SU-DHL-6 (cell line): ENCODE results near the gene SIK2.

ENCODE experiments used
- H2AFZ ChIP-seq: fragments of 200-600 bp; sonication (generic); 2 replicates; pipeline ENCODE4 v1.6.1; 2014; ENCODE audit warnings: low read depth, mild to moderate bottlenecking, moderate library complexity, mixed read lengths, antibody characterized with exemption, low read length; ENCODE audit not compliant: severe bottlenecking
- H3F3A ChIP-seq: fragments of 200-600 bp; shearing (Covaris generic); 2 replicates; pipeline ENCODE4 v1.6.0; 2016; ENCODE audit warnings: antibody characterized with exemption, mild to moderate bottlenecking; ENCODE audit not compliant: insufficient read depth
- H3K27ac ChIP-seq: fragments of 200-600 bp; sonication (generic); 2 replicates; pipeline ENCODE4 v1.5.1; 2016; ENCODE audit warnings: low read depth, mild to moderate bottlenecking, low read length, moderate library complexity, mixed read lengths
- H3K27me3 ChIP-seq: fragments of 200-600 bp; sonication (generic), shearing (Covaris generic); 2 replicates; pipeline ENCODE4 v1.6.0; 2014; ENCODE audit warnings: mild to moderate bottlenecking, low read length
- H3K36me3 ChIP-seq: fragments of 200-600 bp; sonication (generic); 2 replicates; pipeline ENCODE4 v1.6.1; 2014; ENCODE audit warnings: mild to moderate bottlenecking, low read length, mixed read lengths
- H3K4me2 ChIP-seq: fragments of 300-600, 200-600 bp; shearing (Covaris generic), sonication (generic); 2 replicates; pipeline ENCODE4 v1.6.0; 2014; ENCODE audit warnings: low read length, low read depth, mild to moderate bottlenecking; ENCODE audit not compliant: poor library complexity, severe bottlenecking
- H3K4me3 ChIP-seq: fragments of 200-600 bp; sonication (generic); 2 replicates; pipeline ENCODE4 v1.5.1; 2014; ENCODE audit warnings: antibody characterized with exemption, low read length, mild to moderate bottlenecking, mixed read lengths; ENCODE audit not compliant: insufficient read depth, poor library complexity, severe bottlenecking
- H3K79me2 ChIP-seq: fragments of 200-600 bp; sonication (generic); 2 replicates; pipeline ENCODE4 v1.6.1; 2014; ENCODE audit warnings: mild to moderate bottlenecking, low read length, moderate library complexity; ENCODE audit not compliant: insufficient read depth
- H3K9ac ChIP-seq: fragments of 200-600 bp; sonication (generic); 2 replicates; pipeline ENCODE4 v1.7.0; 2014; ENCODE audit warnings: mild to moderate bottlenecking, low read length
- H3K9me2 ChIP-seq: fragments of 200-600 bp; sonication (generic); replicated peaks from 2 replicates; pipeline ENCODE4 v1.6.1; 2014; ENCODE audit warnings: low read length; ENCODE audit not compliant: insufficient read depth
- H3K9me3 ChIP-seq: fragments of 200-600 bp; sonication (generic); 2 replicates; pipeline ENCODE4 v1.6.1; 2014; ENCODE audit warnings: low read length, mixed read lengths; ENCODE audit not compliant: insufficient read depth
- H4K20me1 ChIP-seq: fragments of 200-600 bp; sonication (generic); 2 replicates; pipeline ENCODE4 v1.6.1; 2014; ENCODE audit warnings: low read depth, mild to moderate bottlenecking, antibody characterized with exemption, low read length, moderate library complexity, mixed read lengths
- EZH2phosphoT487 ChIP-seq: fragments of 200-600 bp; sonication (generic), shearing (Covaris generic); conservative IDR thresholded peaks from 2 replicates; pipeline ENCODE4 v1.6.1; 2018; ENCODE audit warnings: mild to moderate bottlenecking, antibody characterized with exemption, low read length, moderate library complexity, mixed read lengths
- TF ChIP-seq, protein P1 (sequence below): fragments of 200-600 bp; sonication (generic); IDR thresholded peaks from one replicate; pipeline ENCODE4 v1.5.1; 2017; ENCODE audit warnings: antibody characterized with exemption, mild to moderate bottlenecking, low read length, moderate library complexity; ENCODE audit not compliant: insufficient read depth, poor library complexity, severe bottlenecking

SIK2 gene

DNA sequence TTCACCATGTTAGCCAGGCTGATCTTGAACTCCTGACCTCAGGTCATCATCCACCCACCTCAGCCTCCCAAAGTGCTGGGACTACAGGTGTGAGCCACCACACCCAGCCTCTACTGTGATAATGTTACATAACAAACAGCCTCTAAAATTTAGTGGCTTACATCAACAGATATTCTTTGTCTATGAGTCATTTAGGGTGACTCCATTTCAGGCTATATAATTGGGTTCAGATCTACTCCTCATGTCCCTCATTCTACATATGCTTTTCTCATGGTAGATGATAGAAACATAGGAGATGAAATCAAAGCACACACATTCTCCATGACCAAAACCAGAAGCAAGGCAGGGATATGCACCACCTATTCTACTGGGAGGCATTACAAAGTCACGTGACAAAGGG, 72.7 kb downstream of the SIK2 start:
- Histone ChIP-seq H3K4me3 (no peak overlapping the region), H4K20me1 (no peaks in the 10 kb centered on the region), H3K9me3 (no peaks in the 10 kb centered on the region), H3K36me3 (no peaks in the 10 kb centered on the region), H3K27ac (no peak overlapping the region), H3F3A (no peaks in the 10 kb centered on the region), H2AFZ (no peak overlapping the region), H3K9ac (no peak overlapping the region), H3K27me3 (no peaks in the 10 kb centered on the region), H3K79me2 (no peaks in the 10 kb centered on the region), H3K9me2 (no peaks in the 10 kb centered on the region), H3K4me2 (no peak overlapping the region)
- TF ChIP-seq, protein P1, sequence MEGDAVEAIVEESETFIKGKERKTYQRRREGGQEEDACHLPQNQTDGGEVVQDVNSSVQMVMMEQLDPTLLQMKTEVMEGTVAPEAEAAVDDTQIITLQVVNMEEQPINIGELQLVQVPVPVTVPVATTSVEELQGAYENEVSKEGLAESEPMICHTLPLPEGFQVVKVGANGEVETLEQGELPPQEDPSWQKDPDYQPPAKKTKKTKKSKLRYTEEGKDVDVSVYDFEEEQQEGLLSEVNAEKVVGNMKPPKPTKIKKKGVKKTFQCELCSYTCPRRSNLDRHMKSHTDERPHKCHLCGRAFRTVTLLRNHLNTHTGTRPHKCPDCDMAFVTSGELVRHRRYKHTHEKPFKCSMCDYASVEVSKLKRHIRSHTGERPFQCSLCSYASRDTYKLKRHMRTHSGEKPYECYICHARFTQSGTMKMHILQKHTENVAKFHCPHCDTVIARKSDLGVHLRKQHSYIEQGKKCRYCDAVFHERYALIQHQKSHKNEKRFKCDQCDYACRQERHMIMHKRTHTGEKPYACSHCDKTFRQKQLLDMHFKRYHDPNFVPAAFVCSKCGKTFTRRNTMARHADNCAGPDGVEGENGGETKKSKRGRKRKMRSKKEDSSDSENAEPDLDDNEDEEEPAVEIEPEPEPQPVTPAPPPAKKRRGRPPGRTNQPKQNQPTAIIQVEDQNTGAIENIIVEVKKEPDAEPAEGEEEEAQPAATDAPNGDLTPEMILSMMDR: no peak
- TF ChIP-seq EZH2phosphoT487: no peak

DNA sequence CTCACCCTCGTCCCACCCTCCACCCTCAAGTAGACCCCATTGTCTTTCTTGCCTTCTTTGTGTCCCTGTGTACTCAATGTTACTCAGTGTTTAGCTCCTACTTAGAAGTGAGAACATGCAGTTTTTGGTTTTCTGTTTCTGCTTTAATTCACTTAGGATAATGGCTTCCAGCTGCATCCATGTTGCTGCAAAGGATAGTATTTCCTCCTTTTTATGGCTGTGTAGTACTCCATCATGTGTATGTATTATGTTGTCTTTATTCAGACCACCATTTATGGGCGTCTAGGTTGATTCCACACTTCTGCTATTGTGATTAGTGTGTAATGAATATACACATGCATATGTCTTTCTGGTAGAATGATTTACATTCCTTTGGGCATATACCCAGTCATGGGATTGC, 73.6 kb downstream of the SIK2 start:
- no peak for TF ChIP-seq EZH2phosphoT487
- TF ChIP-seq, protein P1: no peak
- Histone ChIP-seq H3K9me3 (no peaks in the 10 kb centered on the region), H3K27ac (no peak overlapping the region), H3F3A (no peaks in the 10 kb centered on the region), H4K20me1 (no peaks in the 10 kb centered on the region), H3K9ac (no peak overlapping the region), H3K27me3 (no peaks in the 10 kb centered on the region), H2AFZ (no peak overlapping the region), H3K4me2 (no peak overlapping the region), H3K4me3 (no peak overlapping the region), H3K36me3 (no peaks in the 10 kb centered on the region), H3K79me2 (no peaks in the 10 kb centered on the region), H3K9me2 (no peaks in the 10 kb centered on the region)

DNA sequence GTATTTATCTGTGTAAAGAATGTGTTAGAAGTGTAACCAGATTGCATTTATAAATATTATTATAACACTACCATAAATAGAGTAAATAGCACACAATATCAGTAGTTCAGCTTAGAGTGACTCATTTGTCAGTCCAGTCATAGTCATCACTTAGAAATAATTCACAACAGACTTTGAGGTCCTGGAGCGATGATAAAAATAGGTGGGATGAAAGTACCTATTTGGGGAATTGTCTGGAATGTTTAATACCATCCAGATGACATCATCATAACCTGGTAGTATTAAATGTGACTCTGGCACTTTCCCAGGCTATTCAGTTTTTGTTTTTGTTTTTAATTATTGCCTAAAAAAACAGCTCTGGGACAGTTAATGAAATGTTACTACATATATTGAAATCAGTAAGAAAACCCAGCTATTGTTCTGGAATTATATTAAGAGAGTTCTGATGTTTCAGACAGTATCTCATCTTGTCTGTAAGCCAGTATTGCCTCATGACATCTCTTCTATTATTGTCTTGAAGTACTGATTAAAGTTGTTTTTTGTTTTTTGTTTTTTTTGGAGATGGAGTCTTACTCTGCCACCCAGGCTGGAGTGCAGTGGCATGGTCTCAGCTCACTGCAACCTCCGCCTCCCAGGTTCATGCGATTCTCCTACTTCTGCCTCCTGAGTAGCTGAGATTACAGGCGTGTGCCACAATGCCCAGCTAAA, 74.8 kb downstream of the SIK2 start:
- Histone ChIP-seq H3K79me2 (no peaks in the 10 kb centered on the region), H2AFZ (no peak overlapping the region), H3K9me2 (no peaks in the 10 kb centered on the region), H3K36me3 (no peaks in the 10 kb centered on the region), H3K9ac (no peak overlapping the region), H3K4me3 (no peak overlapping the region), H3K27ac (no peak overlapping the region), H3F3A (no peaks in the 10 kb centered on the region), H3K27me3 (no peaks in the 10 kb centered on the region), H3K9me3 (no peaks in the 10 kb centered on the region), H4K20me1 (no peaks in the 10 kb centered on the region), H3K4me2 (no peak overlapping the region)
- TF ChIP-seq, protein P1: no peak
- no peak for TF ChIP-seq EZH2phosphoT487
